NCI-H1694 (cell line): ENCODE measurements around the gene CYGB.

ENCODE experiments used
- DNase-seq: peaks from one replicate; lab custom pipeline; 2025; lab: John Stamatoyannopoulos, UW

The CYGB gene

DNA sequence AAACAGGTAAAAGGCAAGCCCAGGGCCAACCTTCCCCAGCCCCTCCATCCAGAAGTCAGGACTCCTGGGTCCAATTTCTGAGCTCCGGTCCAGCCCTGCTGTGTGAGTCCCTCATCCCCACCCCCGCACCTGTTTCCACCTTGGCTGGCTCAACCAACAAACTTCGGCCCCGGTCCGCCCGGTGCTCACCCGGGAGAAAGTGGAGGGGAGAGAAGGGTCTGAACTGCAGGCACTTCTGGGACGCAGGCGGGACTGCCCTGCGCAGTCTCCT, 36.8 kb downstream of the CYGB start:
- DNase-seq = no peak

GRCh38 chr17:76500074-76500746, 37.3 kb downstream of the CYGB start:
- DNase-seq = no peak

DNA sequence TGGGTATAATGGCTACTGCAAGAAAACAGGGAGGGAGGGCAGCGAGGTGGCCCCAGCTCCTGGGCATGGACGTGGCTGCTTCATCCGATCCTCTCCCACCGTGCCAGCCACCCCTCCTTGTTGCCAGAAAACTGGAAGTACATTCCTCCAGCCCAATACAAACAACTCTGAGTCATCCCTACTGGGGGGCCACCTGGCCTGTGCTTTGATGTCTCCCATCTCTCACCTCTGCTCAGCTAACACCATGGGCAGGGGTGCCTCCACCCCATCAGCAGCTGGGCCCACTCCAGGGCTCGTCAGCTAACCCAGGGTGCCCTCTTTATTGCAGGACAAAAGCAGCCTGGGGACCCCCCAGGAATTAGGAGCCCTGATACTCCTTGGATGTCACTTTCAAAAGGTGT, 38.2 kb downstream of the CYGB start:
- no peak for DNase-seq

GRCh38 chr17:76498876-76499251, 38.6 kb downstream of the CYGB start:
- DNase-seq = no peak

GRCh38 chr17:76497979-76498875, 39.3 kb downstream of the CYGB start:
- DNase-seq = peak; percentile 89

DNA sequence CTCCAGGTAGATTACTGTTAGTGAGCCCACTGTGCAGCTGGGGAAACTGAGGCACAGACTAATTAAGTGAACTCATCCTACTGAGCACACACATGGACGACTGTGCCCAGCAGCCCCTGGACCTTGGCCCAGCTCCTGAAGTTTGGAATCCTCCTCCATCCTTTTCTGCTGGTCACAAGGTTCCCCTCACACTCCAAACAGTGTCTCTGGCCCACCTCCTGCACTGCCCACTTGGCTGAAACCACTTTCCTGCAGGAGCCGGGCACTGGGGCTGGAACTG, 39.9 kb downstream of the CYGB start:
- DNase-seq = no peak

DNA sequence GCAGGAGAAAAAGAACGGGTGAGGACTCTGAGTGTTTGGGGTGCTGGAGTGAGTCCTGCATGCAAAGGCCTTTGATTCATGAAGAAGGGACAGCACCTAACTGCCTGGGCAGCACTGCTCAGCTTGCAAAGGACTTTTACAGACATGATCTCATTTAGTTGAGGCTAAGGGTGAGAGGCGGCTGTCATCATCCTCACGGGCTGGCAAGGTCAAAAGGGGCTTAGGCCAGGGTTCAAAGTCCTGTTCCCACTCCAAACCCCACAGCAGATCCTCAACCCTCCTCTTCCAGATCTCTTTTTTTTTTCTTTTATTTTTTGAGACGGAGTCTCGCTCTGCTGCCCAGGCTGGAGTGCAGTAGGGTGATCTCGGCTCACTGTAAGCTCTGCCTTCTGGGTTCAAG, 41.0 kb downstream of the CYGB start:
- no peak for DNase-seq

GRCh38 chr17:76495663-76496400, 41.7 kb downstream of the CYGB start:
- no peak for DNase-seq

DNA sequence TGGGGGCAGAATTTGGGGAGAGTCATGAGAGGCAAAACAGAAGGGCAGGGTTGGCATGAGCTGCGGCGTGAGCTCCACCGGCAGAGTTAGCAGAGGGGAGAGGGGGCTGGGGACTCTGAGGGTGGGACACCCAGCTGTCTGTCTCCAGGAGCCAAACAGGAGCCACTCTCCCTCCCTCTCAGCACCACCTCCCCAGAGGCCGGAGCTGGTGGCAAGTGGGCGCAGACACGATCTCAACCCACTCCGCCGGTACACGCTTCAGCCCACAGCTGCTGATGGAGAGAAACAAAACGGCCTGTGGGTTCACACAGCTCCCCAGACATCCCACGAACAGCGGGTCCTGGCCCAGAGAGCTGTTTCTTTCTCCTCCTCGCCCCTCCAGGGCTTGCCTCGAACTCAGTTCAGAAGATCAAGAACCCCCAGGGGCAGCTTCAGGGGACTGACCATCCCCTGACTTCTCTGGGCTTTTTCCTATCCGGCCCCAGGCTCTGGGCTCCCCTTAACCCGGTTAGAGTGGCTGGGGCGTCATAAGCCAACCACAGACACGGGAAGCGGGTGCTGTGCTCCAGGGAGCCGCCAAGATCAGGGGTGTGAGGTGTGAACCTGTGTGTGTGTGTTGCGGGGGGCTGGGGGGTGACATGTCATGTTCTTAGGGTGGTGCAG, 43.9 kb downstream of the CYGB start:
- no peak for DNase-seq

DNA sequence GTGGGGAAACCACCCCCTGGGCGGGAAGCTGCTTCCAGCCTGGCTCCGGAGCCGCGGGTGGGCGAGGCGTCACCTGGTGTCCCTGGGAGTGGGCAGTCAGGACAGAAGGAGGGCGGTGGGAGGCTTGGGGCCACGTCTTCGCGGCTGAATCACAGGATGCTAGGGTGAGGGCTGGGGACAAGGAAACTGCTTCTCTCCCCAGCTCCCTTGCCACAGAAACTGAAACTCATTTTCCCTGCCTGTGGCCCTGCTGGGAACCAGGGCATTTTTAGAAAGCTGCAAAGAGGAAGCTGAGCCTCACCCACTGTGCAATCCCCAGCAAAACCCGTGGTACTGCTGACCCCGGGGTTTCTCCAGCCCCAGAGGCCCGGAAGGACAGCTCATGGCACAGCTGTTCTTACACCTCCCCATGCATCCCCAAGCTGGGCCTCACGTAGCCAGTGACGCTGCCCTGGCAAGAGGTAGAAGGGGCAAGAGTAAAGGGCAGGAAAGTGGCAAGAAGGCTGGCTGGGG, 44.5 kb downstream of the CYGB start:
- no peak for DNase-seq

DNA sequence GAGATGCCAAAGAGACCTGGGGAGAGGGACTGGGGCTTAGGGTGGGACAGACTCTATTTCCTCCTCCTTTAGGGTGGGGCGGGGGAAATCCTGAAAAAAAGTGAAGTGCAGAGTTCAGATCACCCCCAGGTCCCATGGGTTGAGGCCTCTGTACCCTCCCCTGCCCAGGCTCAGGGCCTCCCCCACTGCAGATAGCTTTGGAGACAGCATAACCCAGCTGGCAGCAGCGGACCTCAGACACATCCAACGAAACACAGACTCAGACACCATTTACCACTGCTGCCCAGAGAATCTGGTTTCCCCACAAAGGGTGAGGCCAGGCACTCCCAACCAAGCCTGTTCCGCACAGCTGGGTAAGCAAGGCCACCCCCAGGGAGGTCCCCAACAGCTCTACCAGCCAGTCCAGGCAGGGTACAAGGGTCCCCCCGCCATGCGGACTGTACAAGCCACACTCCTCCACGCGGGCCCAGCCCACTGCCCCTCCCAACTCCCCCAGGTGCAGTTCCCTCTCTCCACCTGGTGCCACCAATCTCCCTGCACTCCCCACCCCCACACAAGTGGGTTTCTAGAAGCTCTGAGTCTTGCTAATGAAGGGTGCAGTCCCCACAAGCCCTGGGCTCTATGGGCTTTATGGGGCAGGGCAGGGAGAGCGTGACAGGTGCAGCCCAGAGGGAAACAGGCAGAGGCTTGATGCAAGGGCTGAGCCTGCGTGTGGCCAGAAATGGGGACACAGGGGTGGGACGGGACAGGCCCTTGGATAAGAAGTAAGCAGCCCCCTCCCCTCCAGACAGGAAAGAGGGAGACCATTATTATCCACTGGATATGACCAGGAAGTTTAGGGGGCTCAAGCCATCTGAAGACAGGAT, 45.2 kb downstream of the CYGB start:
- no peak for DNase-seq

- DNase-seq = no peak
Observed at GRCh38 chr17:76491271-76492122, 46.0 kb downstream of the CYGB start.

- DNase-seq = no peak
Observed at GRCh38 chr17:76490112-76490710, 47.3 kb downstream of the CYGB start.

GRCh38 chr17:76487451-76488192, 49.9 kb downstream of the CYGB start:
- no peak for DNase-seq

- DNase-seq = no peak
Observed at GRCh38 chr17:76485569-76485968, 51.9 kb downstream of the CYGB start.

DNA sequence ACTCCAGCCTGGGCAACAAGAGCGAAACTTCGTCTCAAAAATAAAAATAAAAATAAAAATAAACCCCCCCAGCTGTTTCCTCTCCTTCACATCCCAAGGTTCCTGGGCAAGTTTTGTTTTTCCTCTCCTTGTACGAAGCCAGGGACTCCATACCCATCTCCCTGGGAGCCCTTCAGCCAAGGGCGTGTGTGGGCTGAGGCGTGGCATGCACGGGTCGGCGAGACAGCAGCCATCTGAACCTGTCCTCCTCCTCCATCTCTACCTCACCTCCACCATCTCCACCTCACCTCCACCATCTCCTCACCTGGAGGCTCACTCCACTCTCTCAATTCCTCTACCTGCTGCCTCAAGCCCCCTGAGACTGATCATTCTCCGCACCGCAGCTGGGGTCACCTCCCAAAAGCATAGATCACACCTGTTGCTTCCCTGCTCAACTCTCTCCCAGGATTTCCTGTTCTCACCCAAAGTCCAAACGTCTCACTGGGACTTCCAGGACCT, 53.2 kb downstream of the CYGB start:
- no peak for DNase-seq

DNA sequence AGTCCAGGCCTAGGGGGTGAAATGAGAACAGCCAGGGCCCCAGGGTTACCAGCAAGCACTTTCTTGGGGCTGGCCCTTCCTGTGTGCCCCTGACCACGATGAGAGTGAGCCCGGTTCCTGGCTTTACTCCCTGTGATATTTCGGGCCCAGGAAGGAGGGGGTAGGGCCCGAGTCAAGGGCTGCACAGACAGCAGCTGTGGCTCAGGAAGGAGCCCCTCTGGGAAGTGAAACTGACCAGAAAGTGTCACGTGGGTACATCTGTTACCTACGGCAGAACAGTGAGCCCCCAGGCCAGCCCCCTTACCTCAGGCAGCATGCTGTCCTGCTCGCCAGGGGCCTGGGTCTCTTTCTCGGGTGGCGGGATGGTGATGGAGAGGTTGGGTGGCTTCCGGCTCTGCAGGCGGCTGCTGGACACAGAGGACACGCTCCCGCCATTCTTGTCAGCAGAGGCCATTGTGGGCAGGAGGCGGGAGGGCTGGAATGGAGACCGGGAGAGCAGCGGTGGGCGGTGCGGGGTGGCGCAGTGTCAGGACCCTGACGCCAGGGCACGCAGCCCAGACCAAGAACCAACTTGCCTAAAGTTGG, 56.3 kb downstream of the CYGB start:
- no peak for DNase-seq

GRCh38 chr17:76480632-76481031, 56.9 kb downstream of the CYGB start:
- DNase-seq = no peak

- DNase-seq = no peak
Observed at GRCh38 chr17:76479515-76480060, 57.9 kb downstream of the CYGB start.
